ENCODE data around the gene CTRB1. TPM values are rescaled to one million over a fixed set of nuclear protein-coding genes. Genes with fewer than 3 reads are reported as not detected.
"Not testable (repeated sequence)": the region's sequence is repeated elsewhere in the genome, so short reads cannot be mapped to it uniquely, and the experiment has no call there.

Gene CTRB1
- total RNA-seq, 1 experiment from 2014 or later: not detected

DNA sequence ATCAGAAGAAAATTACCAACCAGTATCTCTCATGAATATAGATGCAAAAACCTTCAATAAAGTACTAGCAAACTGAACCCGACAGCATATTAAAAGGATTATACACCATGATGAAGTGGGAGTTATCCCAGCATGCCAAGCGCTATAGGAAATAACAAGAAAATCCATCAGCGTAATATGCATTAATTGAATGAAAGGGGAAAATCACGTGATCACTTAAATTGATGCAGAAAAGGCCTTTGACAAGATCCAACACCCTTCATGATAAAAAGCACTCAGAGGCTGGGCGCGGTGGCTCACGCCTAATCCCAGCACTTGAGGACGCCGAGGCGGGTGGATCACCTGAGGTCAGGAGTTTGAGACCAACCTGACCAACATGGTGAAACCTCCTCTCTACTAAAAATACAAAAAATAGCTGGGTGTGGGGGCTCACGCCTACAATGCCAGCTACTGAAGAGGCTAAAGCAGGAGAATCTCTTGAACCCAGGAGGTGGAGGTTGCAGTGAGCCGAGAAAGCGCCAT, 16.7 kb upstream of the CTRB1 start:
- POLR2A ChIA-PET: interaction anchor here (0.7 kb wide), 2 partner anchors 19 to 350 kb away, joined by 3 read pairs; no protein-coding TSS in a partner anchor
- TF ChIP-seq CTCF (IDR thresholded peaks at IDR 0.05; ENCODE audit: unreplicated experiment): no peak
- Mint-ChIP-seq H3K27ac (ENCODE audit: low read depth, unreplicated experiment) (no peak overlapping the region), H3K4me1 (ENCODE audit: insufficient read depth, unreplicated experiment) (no peaks in the 10 kb centered on the region), H3K27me3 (ENCODE audit: insufficient read depth, unreplicated experiment) (peaks cover 11% of the 10 kb centered on the region), H3K36me3 (ENCODE audit: insufficient read depth, unreplicated experiment) (no peaks in the 10 kb centered on the region), H3K9me3 (ENCODE audit: unreplicated experiment) (no peaks in the 10 kb centered on the region), H3K4me3 (ENCODE audit: unreplicated experiment) (no peak overlapping the region)
- DNase-seq (ENCODE audit: unreplicated experiment): no peak
- no TSS peak for BruUV-seq (replicated peaks)
- intact Hi-C loops (cut with micrococcal nuclease): loop anchor here (5.0 to 10.0 kb wide), 2 partner anchors 205 to 423 kb away; partner anchors contain the start of genes ADAT1 and ZNRF1
- CTCF ChIA-PET: interaction anchor here (0.6 to 2.0 kb wide), 6 partner anchors 17 to 390 kb away, joined by 3 to 5 read pairs (median 4); no protein-coding TSS in a partner anchor

- H3K4me1 Mint-ChIP-seq (ENCODE audit: insufficient read depth, unreplicated experiment): no peaks in the 10 kb centered on the region
- no peak overlapping the region for H3K4me3 Mint-ChIP-seq (ENCODE audit: unreplicated experiment)
- H3K9me3 Mint-ChIP-seq (ENCODE audit: unreplicated experiment): no peaks in the 10 kb centered on the region
- no TSS peak for BruUV-seq (replicated peaks)
- TF ChIP-seq CTCF (IDR thresholded peaks at IDR 0.05; ENCODE audit: unreplicated experiment): no peak
- H3K27ac Mint-ChIP-seq (ENCODE audit: low read depth, unreplicated experiment): no peak overlapping the region
- ChIA-PET POLR2A (no interaction called here), CTCF (interaction anchor here (0.6 to 2.0 kb wide), 4 partner anchors 10 to 201 kb away, joined by 3 to 5 read pairs (median 4); no protein-coding TSS in a partner anchor)
- intact Hi-C loops (cut with micrococcal nuclease): loop anchor here (5.0 to 10.0 kb wide), 2 partner anchors 206 to 422 kb away; partner anchors contain the start of genes ADAT1 and ZNRF1
- no peaks in the 10 kb centered on the region for H3K36me3 Mint-ChIP-seq (ENCODE audit: insufficient read depth, unreplicated experiment)
- H3K27me3 Mint-ChIP-seq (ENCODE audit: insufficient read depth, unreplicated experiment): peaks cover 1% of the 10 kb centered on the region
- DNase-seq (ENCODE audit: unreplicated experiment): no peak
Observed at GRCh38 chr16:75203096-75203495, 15.7 kb upstream of the CTRB1 start.

DNA sequence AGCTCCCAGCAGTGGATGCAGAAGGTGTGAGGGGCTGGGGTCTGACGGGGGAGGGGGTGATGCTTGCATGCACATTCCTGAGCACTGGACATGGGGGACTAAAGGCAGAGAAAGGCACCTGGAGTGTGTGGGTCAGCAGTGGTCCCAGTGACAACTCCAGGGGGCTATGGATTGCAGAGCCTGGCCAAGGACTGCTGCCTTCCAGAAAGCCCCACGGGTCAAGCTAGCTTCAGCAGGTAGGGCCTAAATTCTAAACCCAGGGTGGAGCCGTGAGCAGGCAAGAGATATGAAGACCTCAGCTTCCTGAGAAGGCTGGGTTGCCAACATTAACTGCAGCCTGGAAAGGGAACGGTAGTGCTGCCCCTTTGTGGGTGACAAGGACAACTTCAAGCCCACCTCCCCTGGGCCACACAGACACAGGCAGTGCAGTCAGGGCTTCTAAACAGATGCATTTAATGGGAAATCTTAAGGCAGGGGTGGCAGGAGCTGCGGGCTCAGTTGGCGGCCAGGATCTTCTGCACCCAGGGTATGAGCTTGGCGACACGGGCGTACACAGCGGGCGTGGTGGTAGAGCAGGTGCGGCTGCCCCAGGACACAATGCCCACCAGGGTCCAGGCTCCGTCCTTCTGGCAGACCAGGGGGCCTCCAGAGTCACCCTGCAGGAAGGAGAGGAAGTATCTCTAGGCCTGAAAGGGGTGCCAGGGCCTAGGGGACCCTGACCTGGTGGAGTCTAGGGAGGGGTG, 14.9 kb upstream of the CTRB1 start:
- CTCF ChIA-PET: interaction anchor here (0.9 to 1.5 kb wide), 3 partner anchors 10 to 260 kb away, joined by 3 to 5 read pairs (median 3); no protein-coding TSS in a partner anchor
- DNase-seq (ENCODE audit: unreplicated experiment): no peak
- Mint-ChIP-seq H3K4me1 (ENCODE audit: insufficient read depth, unreplicated experiment) (no peaks in the 10 kb centered on the region), H3K27me3 (ENCODE audit: insufficient read depth, unreplicated experiment) (no peaks in the 10 kb centered on the region), H3K4me3 (ENCODE audit: unreplicated experiment) (no peak overlapping the region), H3K9me3 (ENCODE audit: unreplicated experiment) (no peaks in the 10 kb centered on the region), H3K27ac (ENCODE audit: low read depth, unreplicated experiment) (no peak overlapping the region), H3K36me3 (ENCODE audit: insufficient read depth, unreplicated experiment) (no peaks in the 10 kb centered on the region)
- intact Hi-C loops (cut with micrococcal nuclease): loop anchor here (5.0 to 10.0 kb wide), 2 partner anchors 207 to 421 kb away; partner anchors contain the start of genes ADAT1 and ZNRF1
- POLR2A ChIA-PET: no interaction called here
- no peak for TF ChIP-seq CTCF (IDR thresholded peaks at IDR 0.05; ENCODE audit: unreplicated experiment)
- BruUV-seq (replicated peaks): no TSS peak

- Mint-ChIP-seq H3K9me3 (ENCODE audit: unreplicated experiment) (no peaks in the 10 kb centered on the region), H3K36me3 (ENCODE audit: insufficient read depth, unreplicated experiment) (no peaks in the 10 kb centered on the region), H3K27me3 (ENCODE audit: insufficient read depth, unreplicated experiment) (no peaks in the 10 kb centered on the region), H3K4me1 (ENCODE audit: insufficient read depth, unreplicated experiment) (no peaks in the 10 kb centered on the region), H3K27ac (ENCODE audit: low read depth, unreplicated experiment) (no peak overlapping the region), H3K4me3 (ENCODE audit: unreplicated experiment) (no peak overlapping the region)
- ChIA-PET POLR2A (no interaction called here), CTCF (interaction anchor here (0.9 to 1.5 kb wide), 3 partner anchors 9 to 259 kb away, joined by 3 to 5 read pairs (median 3); no protein-coding TSS in a partner anchor)
- no peak for DNase-seq (ENCODE audit: unreplicated experiment)
- intact Hi-C loops (cut with micrococcal nuclease): loop anchor here (5.0 to 10.0 kb wide), 2 partner anchors 207 to 420 kb away; partner anchors contain the start of genes ADAT1 and ZNRF1
- no TSS peak for BruUV-seq (replicated peaks)
- no peak for TF ChIP-seq CTCF (IDR thresholded peaks at IDR 0.05; ENCODE audit: unreplicated experiment)
Observed at GRCh38 chr16:75204410-75204758, 14.4 kb upstream of the CTRB1 start.

GRCh38 chr16:75204905-75205304, 13.9 kb upstream of the CTRB1 start:
- H3K27me3 Mint-ChIP-seq (ENCODE audit: insufficient read depth, unreplicated experiment); H3K36me3 Mint-ChIP-seq (ENCODE audit: insufficient read depth, unreplicated experiment); H3K9me3 Mint-ChIP-seq (ENCODE audit: unreplicated experiment); DNase-seq (ENCODE audit: unreplicated experiment); BruUV-seq (replicated peaks); H3K4me3 Mint-ChIP-seq (ENCODE audit: unreplicated experiment); POLR2A ChIA-PET; H3K4me1 Mint-ChIP-seq (ENCODE audit: insufficient read depth, unreplicated experiment); H3K27ac Mint-ChIP-seq (ENCODE audit: low read depth, unreplicated experiment): not testable (repeated sequence)
- intact Hi-C loops (cut with micrococcal nuclease): loop anchor here (5.0 to 10.0 kb wide), 2 partner anchors 208 to 420 kb away; partner anchors contain the start of genes ADAT1 and ZNRF1
- CTCF ChIA-PET: interaction anchor here (1.5 kb wide), 1 partner anchor 29 kb away, joined by 5 read pairs; no protein-coding TSS in a partner anchor

- DNase-seq (ENCODE audit: unreplicated experiment); H3K27ac Mint-ChIP-seq (ENCODE audit: low read depth, unreplicated experiment); BruUV-seq (replicated peaks); H3K36me3 Mint-ChIP-seq (ENCODE audit: insufficient read depth, unreplicated experiment); CTCF ChIA-PET; H3K9me3 Mint-ChIP-seq (ENCODE audit: unreplicated experiment); H3K4me3 Mint-ChIP-seq (ENCODE audit: unreplicated experiment); POLR2A ChIA-PET; H3K4me1 Mint-ChIP-seq (ENCODE audit: insufficient read depth, unreplicated experiment); H3K27me3 Mint-ChIP-seq (ENCODE audit: insufficient read depth, unreplicated experiment): not testable (repeated sequence)
- intact Hi-C loops (cut with micrococcal nuclease): loop anchor here (10.0 kb wide), 1 partner anchor 419 kb away; the partner anchor contains the start of gene ADAT1
Observed at GRCh38 chr16:75205438-75205837, 13.3 kb upstream of the CTRB1 start.
